PC-9 (cell line): Measurements from ENCODE around the gene SLC41A1. TPM values are rescaled to one million over a fixed set of nuclear protein-coding genes. Genes with fewer than 3 reads are reported as not detected.

Experiments
- BruUV-seq: library from RNA; stranded (reverse); fragments of 400-500 nt; replicated peaks from 2 replicates; lab custom pipeline; 2021; lab: Mats Ljungman, UMichigan
- CTCF ChIA-PET: fragments of 300-600 bp; sonication (Branson Sonifier 250); formaldehyde crosslinking; loops from one replicate; lab custom pipeline; 2022; ENCODE audit warnings: antibody characterized with exemption; lab: Charles Lee
- POLR2A ChIA-PET: fragments of 300-600 bp; sonication (Branson Sonifier 250); formaldehyde crosslinking; loops from one replicate; lab custom pipeline; 2022; ENCODE audit warnings: antibody characterized with exemption; ENCODE audit not compliant: unreplicated experiment; lab: Charles Lee
- DNase-seq, 2 experiments: peaks; one replicate each; pipeline versions ENCODE4 v3.0.0 to v3.0.0-alpha.2; 2015 to 2022; ENCODE audit warnings: mixed read lengths in 1 of 2
- H2AFZ ChIP-seq: fragments of 200-600 bp; sonication (generic); 2 replicates; pipeline ENCODE4 v1.8.1; 2017; ENCODE audit warnings: antibody characterized with exemption
- H3F3A ChIP-seq: fragments of 200-600 bp; sonication (generic); 2 replicates; pipeline ENCODE4 v1.8.1; 2017; ENCODE audit warnings: antibody characterized with exemption, mild to moderate bottlenecking, low read depth; ENCODE audit not compliant: insufficient read depth
- H3K27ac ChIP-seq: fragments of 200-600 bp; sonication (generic); 2 replicates; pipeline ENCODE4 v1.6.1; 2016; ENCODE audit warnings: mixed run types
- H3K27me3 ChIP-seq: fragments of 200-600 bp; sonication (generic); 2 replicates; pipeline ENCODE4 v1.6.1; 2016; ENCODE audit warnings: low read depth, mixed run types; ENCODE audit not compliant: insufficient read depth
- H3K36me3 ChIP-seq: fragments of 200-600 bp; sonication (generic); 2 replicates; pipeline ENCODE4 v1.6.1; 2016; ENCODE audit warnings: low read depth, mixed run types
- H3K4me1 ChIP-seq: fragments of 200-600 bp; sonication (generic); replicated peaks from 2 replicates; pipeline ENCODE4 v1.6.1; 2016; ENCODE audit warnings: mixed run types; ENCODE audit not compliant: insufficient read depth
- H3K4me2 ChIP-seq: fragments of 200-600 bp; sonication (generic); 2 replicates; pipeline ENCODE4 v1.6.1; 2017; ENCODE audit warnings: mixed run types
- H3K4me3 ChIP-seq: fragments of 200-600 bp; sonication (generic); 2 replicates; pipeline ENCODE4 v1.6.1; 2016; ENCODE audit warnings: mixed run types
- H3K79me2 ChIP-seq: fragments of 200-600 bp; sonication (generic); 2 replicates; pipeline ENCODE4 v1.6.1; 2017; ENCODE audit warnings: low read depth, mixed run types
- H3K9me2 ChIP-seq: fragments of 200-600 bp; sonication (generic); 2 replicates; pipeline ENCODE4 v1.8.1; 2017; ENCODE audit warnings: mild to moderate bottlenecking; ENCODE audit not compliant: insufficient read depth
- H3K9me3 ChIP-seq: fragments of 200-600 bp; sonication (generic); 2 replicates; pipeline ENCODE4 v1.8.1; 2016; ENCODE audit warnings: low read depth; ENCODE audit not compliant: insufficient read depth
- H4K20me1 ChIP-seq: fragments of 200-600 bp; sonication (generic); 2 replicates; pipeline ENCODE4 v1.8.1; 2017; ENCODE audit not compliant: insufficient read depth
- EZH2 ChIP-seq: fragments of 200-600 bp; sonication (generic); IDR thresholded peaks from 2 replicates; pipeline ENCODE4 v1.8.0; 2017; ENCODE audit warnings: antibody characterized with exemption, low read depth
- intact Hi-C: fragments of 100-400 bp; cut with micrococcal nuclease; formaldehyde crosslinking; loops from one replicate; pipeline ENCODE4 v1.10.0; 2022; ENCODE audit not compliant: unreplicated experiment
- total RNA-seq: library from RNA; stranded (reverse); gene quantifications from 2 replicates; pipeline ENCODE4 v1.2.3, GENCODE V29; 2021
- TF ChIP-seq, protein P1 (sequence below): fragments of 200-600 bp; sonication (generic); conservative IDR thresholded peaks from 2 replicates; pipeline ENCODE4 v1.6.1; 2017; ENCODE audit warnings: mixed run types, antibody characterized with exemption, mild to moderate bottlenecking, moderate library complexity

Gene SLC41A1
- total RNA-seq, 1 experiment from 2014 or later: 34.5 TPM

DNA sequence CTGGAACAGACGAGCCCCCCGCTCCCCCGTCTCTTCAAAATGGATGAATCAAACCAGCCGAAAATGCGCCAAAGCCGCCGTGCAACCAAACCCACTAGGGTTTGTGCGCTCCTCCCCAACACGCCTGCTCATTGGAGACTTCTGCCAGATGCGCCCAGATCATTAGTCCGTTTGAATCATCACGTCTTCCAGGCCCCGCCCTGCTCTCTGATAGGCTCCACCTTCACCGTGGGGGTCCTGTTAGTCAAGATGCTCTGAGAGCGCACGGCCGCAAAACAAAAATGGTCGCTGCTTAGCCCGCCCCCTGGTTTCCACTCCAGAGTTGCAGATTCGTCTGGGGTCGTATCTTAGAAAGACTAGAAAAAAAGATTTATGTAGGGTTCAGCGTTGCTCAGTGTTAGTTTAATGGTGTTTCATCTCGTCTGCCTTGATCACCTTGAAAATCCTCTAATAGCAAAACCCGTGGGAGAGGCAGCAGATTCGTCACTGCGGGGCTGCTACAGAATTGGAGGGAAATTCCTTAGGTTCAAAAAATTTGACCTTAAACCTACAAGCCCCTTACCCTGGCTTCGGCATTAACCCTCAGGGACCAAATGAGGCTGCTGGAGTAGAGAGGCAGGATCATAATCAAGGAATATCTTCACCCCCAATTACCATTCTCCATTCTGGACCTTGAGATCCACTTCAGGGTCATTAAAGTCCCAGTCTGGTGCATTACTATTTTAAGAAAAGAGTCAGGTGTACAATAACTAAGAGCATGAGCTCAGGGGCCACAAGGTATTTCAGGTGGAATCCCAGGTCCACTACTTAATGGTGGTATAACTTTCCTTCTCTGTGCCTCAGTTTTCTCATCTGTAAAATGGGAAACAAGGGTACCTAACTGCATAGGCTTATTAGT lies 62.6 kb downstream of the SLC41A1 start, which contains the start of gene NUCKS1:
Gene NUCKS1, minus strand, starts transcription at position 45 of the 898 bp plus-strand sequence. CDS start 209 bp downstream, outside the sequence.
- H3K27ac ChIP-seq: peak within 1 kb of the TSS; percentile 74
- DNase-seq: peak; percentile 97
- ChIA-PET POLR2A (no interaction called here), CTCF (no interaction called here)
- H3K9me3 ChIP-seq: no peaks in the 10 kb centered on the region
- H3K9me2 ChIP-seq: no peaks in the 10 kb centered on the region
- no peaks in the 10 kb centered on the region for H3K27me3 ChIP-seq
- peaks cover 20% of the 10 kb centered on the region; the same call in 1 of the 2 replicates for H3F3A ChIP-seq
- H3K79me2 ChIP-seq: peaks cover 43% of the 10 kb centered on the region
- peak within 1 kb of the TSS; percentile 85 for H3K4me3 ChIP-seq
- peaks cover 37% of the 10 kb centered on the region for H4K20me1 ChIP-seq
- peak within 1 kb of the TSS; percentile 89 for H3K4me2 ChIP-seq
- peaks cover 17% of the 10 kb centered on the region for H3K36me3 ChIP-seq
- peaks cover 22% of the 10 kb centered on the region for H3K4me1 ChIP-seq
- intact Hi-C loops: loop anchor here (2.0 kb wide), 1 partner anchor 24 kb away; the partner anchor contains the start of gene RAB29
- peak within 1 kb of the TSS; percentile 94 for H2AFZ ChIP-seq
- BruUV-seq: TSS peak; percentile 81
- no peak for TF ChIP-seq EZH2
- TF ChIP-seq, protein P1, sequence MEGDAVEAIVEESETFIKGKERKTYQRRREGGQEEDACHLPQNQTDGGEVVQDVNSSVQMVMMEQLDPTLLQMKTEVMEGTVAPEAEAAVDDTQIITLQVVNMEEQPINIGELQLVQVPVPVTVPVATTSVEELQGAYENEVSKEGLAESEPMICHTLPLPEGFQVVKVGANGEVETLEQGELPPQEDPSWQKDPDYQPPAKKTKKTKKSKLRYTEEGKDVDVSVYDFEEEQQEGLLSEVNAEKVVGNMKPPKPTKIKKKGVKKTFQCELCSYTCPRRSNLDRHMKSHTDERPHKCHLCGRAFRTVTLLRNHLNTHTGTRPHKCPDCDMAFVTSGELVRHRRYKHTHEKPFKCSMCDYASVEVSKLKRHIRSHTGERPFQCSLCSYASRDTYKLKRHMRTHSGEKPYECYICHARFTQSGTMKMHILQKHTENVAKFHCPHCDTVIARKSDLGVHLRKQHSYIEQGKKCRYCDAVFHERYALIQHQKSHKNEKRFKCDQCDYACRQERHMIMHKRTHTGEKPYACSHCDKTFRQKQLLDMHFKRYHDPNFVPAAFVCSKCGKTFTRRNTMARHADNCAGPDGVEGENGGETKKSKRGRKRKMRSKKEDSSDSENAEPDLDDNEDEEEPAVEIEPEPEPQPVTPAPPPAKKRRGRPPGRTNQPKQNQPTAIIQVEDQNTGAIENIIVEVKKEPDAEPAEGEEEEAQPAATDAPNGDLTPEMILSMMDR: no peak; the same call in 1 of the 2 replicates

DNA sequence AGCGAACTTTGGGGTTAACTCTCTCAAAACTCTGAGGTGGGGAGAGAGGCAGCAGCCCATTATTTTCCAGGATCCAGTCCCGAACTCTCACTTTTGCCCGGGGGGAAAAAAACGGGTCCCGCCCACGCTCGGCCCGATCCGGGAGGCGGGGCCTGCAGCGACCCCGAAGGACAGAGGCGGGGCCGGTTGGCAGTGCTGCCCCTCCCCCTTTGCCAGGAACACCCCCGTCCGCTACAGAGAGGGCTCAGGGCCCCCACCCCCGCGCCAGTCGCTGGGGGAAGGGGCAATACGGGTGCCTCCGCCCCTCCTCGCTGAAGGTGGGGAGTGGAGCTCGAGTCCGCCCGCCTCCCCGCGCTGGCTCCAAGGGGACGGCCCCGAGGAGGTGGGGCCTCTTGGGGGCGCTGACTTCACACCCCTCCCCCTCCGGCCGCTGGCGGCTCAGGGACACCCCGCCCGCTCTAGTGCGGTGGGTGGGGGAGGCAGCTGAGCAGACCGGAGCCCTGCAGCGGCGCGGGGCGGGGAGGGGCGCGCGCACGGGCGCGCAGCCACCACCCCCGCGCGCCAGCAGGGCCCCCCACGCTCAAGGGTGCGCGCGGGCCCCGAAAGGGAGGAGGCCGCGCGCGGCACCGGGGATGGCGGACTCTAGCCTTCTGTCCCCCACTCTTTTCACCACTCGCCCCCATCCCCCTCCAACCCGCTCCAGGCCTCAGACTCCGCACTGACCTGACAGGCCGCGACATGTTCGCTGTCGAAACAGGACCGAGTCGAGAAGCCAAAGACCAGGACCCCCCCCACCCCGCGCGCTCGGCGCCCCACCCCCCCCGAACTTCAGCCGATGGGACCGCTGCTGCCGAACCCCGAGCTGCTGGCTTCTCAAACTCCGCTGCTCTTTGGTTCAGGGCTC lies 63.5 kb downstream of the SLC41A1 start:
- H3K27me3 ChIP-seq: no peaks in the 10 kb centered on the region
- H3F3A ChIP-seq: peaks cover 28% of the 10 kb centered on the region; the same call in 1 of the 2 replicates
- H3K9me3 ChIP-seq: no peaks in the 10 kb centered on the region
- H2AFZ ChIP-seq: peak overlapping the region; percentile 58
- ChIA-PET CTCF (interaction anchor here (0.6 kb wide), 1 partner anchor 839 kb away, joined by 3 read pairs; no protein-coding TSS in a partner anchor), POLR2A (interaction anchor here (0.6 to 0.8 kb wide), 3 partner anchors 16 to 309 kb away, joined by 3 to 14 read pairs (median 8); no protein-coding TSS in a partner anchor)
- no peaks in the 10 kb centered on the region for H3K9me2 ChIP-seq
- peaks cover 52% of the 10 kb centered on the region for H3K79me2 ChIP-seq
- peaks cover 27% of the 10 kb centered on the region for H3K4me1 ChIP-seq
- peak overlapping the region; percentile 74 for H3K27ac ChIP-seq
- DNase-seq: peak; percentile 86 to 99
- TF ChIP-seq, protein P1: no peak
- TF ChIP-seq EZH2: no peak
- BruUV-seq: no TSS peak
- peaks cover 45% of the 10 kb centered on the region for H4K20me1 ChIP-seq
- H3K4me2 ChIP-seq: peak overlapping the region; percentile 89
- peak overlapping the region; percentile 85 for H3K4me3 ChIP-seq
- intact Hi-C loops: loop anchor here (2.0 kb wide), 2 partner anchors 25 to 63 kb away; partner anchors contain the start of genes RAB29 and SLC41A1
- H3K36me3 ChIP-seq: peaks cover 22% of the 10 kb centered on the region
